Endodermal cell (in vitro differentiated cells): Measurements from ENCODE around the gene CADM3. TPM values are rescaled to one million over a fixed set of nuclear protein-coding genes. Genes with fewer than 3 reads are reported as not detected.
A peak's percentile ranks its signal among the peaks of the same experiment; 100 is the strongest.

Source experiments
- DNase-seq: peaks from one replicate; pipeline ENCODE4 v3.0.0-alpha.2; 2017
- H3K27ac ChIP-seq: 2 replicates; pipeline ENCODE4 v1.5.1; 2013; ENCODE audit warnings: mild to moderate bottlenecking, low read depth, low read length, moderate library complexity
- H3K27me3 ChIP-seq: 2 replicates; pipeline ENCODE4 v1.6.1; 2013; ENCODE audit warnings: mild to moderate bottlenecking, low read length, moderate library complexity; ENCODE audit not compliant: insufficient read depth, control insufficient read depth, poor library complexity, severe bottlenecking
- H3K36me3 ChIP-seq: 2 replicates; pipeline ENCODE4 v1.7.0; 2013; ENCODE audit warnings: mild to moderate bottlenecking, low read length, moderate library complexity; ENCODE audit not compliant: control insufficient read depth, insufficient read depth
- H3K4me1 ChIP-seq: one replicate; pipeline ENCODE4 v1.7.0; 2013; ENCODE audit warnings: low read length; ENCODE audit not compliant: control insufficient read depth, insufficient read depth
- H3K4me3 ChIP-seq: 2 replicates; pipeline ENCODE4 v1.5.1; 2013; ENCODE audit warnings: mild to moderate bottlenecking, low read length, moderate library complexity
- H3K9ac ChIP-seq: 2 replicates; pipeline ENCODE4 v1.6.1; 2013; ENCODE audit warnings: mild to moderate bottlenecking, low read length, moderate library complexity; ENCODE audit not compliant: poor library complexity, severe bottlenecking; ENCODE audit errors: extremely low read depth
- H3K9me3 ChIP-seq: 2 replicates; pipeline ENCODE4 v1.6.1; 2013; ENCODE audit warnings: mild to moderate bottlenecking, low read length, moderate library complexity; ENCODE audit not compliant: control insufficient read depth
- H3K27ac Mint-ChIP-seq: 2 replicates; pipeline ENCODE4 v1.8.0; 2020; ENCODE audit warnings: mixed read lengths
- H3K27me3 Mint-ChIP-seq: 2 replicates; pipeline ENCODE4 v1.8.0; 2021; ENCODE audit warnings: mild to moderate bottlenecking, mixed read lengths; ENCODE audit not compliant: insufficient read depth
- H3K36me3 Mint-ChIP-seq: 2 replicates; pipeline ENCODE4 v1.8.0; 2020; ENCODE audit warnings: low read depth, mixed read lengths
- H3K4me1 Mint-ChIP-seq: 2 replicates; pipeline ENCODE4 v1.8.0; 2020; ENCODE audit warnings: mixed read lengths
- H3K4me3 Mint-ChIP-seq: 2 replicates; pipeline ENCODE4 v1.8.0; 2020; ENCODE audit warnings: mild to moderate bottlenecking, moderate library complexity, mixed read lengths
- H3K9me3 Mint-ChIP-seq: 2 replicates; pipeline ENCODE4 v1.8.0; 2020; ENCODE audit warnings: mild to moderate bottlenecking, mixed read lengths
- CTCF ChIP-seq: fragments of 200-600 bp; sonication (generic); conservative IDR thresholded peaks from 2 replicates; pipeline ENCODE4 v1.5.0; 2021; ENCODE audit warnings: antibody characterized with exemption, mild to moderate bottlenecking
- WGBS, 2 experiments: methylation state at CpG; one replicate each; pipeline versions ENCODE4 v1.1.5 to v1.1.7; 2013; ENCODE audit warnings: missing lambda C conversion rate in 2 of 2, mixed read lengths in 1 of 2; ENCODE audit not compliant: insufficient coverage in 1 of 2, insufficient read length in 1 of 2; 5-methylcytosine and 5-hydroxymethylcytosine counted together
- total RNA-seq, 2 donors: library from RNA; stranded (reverse); fragmentation: NEBNext Ultra II Directional in 1 of 2; extraction: Animal tissue kit (Norgen Biotek cat#: 25700) in 1 of 2; gene quantifications; 2 replicates in 1 of 2; 3 replicates in 1 of 2; pipeline ENCODE4 v1.2.1, GENCODE V29; 2021

Gene CADM3
- total RNA-seq, 2 donors from 2014 or later: 2.4 to 4.0 TPM

GRCh38 chr1:159203610-159204009 is 32.2 kb downstream of the CADM3 start:
- Histone ChIP-seq H3K27ac (no peak overlapping the region), H3K27me3 (peaks cover 12% of the 10 kb centered on the region), H3K9ac (no peak overlapping the region), H3K9me3 (no peaks in the 10 kb centered on the region), H3K4me3 (no peak overlapping the region), H3K36me3 (no peaks in the 10 kb centered on the region), H3K4me1 (no peaks in the 10 kb centered on the region)
- DNase-seq: no peak
- TF ChIP-seq CTCF: no peak
- Mint-ChIP-seq H3K4me3 (no peak overlapping the region), H3K36me3 (no peaks in the 10 kb centered on the region), H3K9me3 (no peaks in the 10 kb centered on the region), H3K4me1 (peaks cover 3% of the 10 kb centered on the region), H3K27ac (no peak overlapping the region), H3K27me3 (peaks cover 26% of the 10 kb centered on the region)
- WGBS, 2 experiments: 79 to 83% methylated on average over 2 to 6 of the region's 6 CpGs

- Mint-ChIP-seq H3K27ac (no peak within 1 kb of the TSS), H3K36me3 (no peaks in the 10 kb centered on the region), H3K27me3 (peaks cover 33% of the 10 kb centered on the region), H3K9me3 (no peaks in the 10 kb centered on the region), H3K4me1 (peaks cover 3% of the 10 kb centered on the region), H3K4me3 (no peak within 1 kb of the TSS)
- H3K27me3 ChIP-seq: peaks cover 18% of the 10 kb centered on the region
- TF ChIP-seq CTCF: no peak
- 86 to 88% methylated on average over 7 to 13 of the region's 13 CpGs for WGBS, 2 experiments
- H3K4me3 ChIP-seq: no peak within 1 kb of the TSS
- no peak within 1 kb of the TSS for H3K27ac ChIP-seq
- H3K9ac ChIP-seq: no peak within 1 kb of the TSS
- DNase-seq: no peak
- H3K36me3 ChIP-seq: no peaks in the 10 kb centered on the region
- no peaks in the 10 kb centered on the region for H3K9me3 ChIP-seq
- H3K4me1 ChIP-seq: no peaks in the 10 kb centered on the region
These were observed 33.0 kb downstream of the CADM3 start, which contains the start of gene ACKR1 for GRCh38 chr1:159204161-159205141. Gene ACKR1 (plus strand): TSS chr1:159204875. CDS start chr1:159204960, 85 bp downstream.

GRCh38 chr1:159205225-159205624 is 33.8 kb downstream of the CADM3 start:
- peak; percentile 77 for DNase-seq
- H3K36me3 ChIP-seq: no peaks in the 10 kb centered on the region
- Mint-ChIP-seq H3K27ac (no peak overlapping the region), H3K36me3 (no peaks in the 10 kb centered on the region), H3K4me1 (peaks cover 3% of the 10 kb centered on the region), H3K9me3 (no peaks in the 10 kb centered on the region), H3K4me3 (no peak overlapping the region), H3K27me3 (peaks cover 33% of the 10 kb centered on the region)
- no peaks in the 10 kb centered on the region for H3K4me1 ChIP-seq
- H3K9me3 ChIP-seq: no peaks in the 10 kb centered on the region
- no peak overlapping the region for H3K4me3 ChIP-seq
- 61 to 72% methylated on average over 2 to 6 of the region's 6 CpGs for WGBS, 2 experiments
- no peak overlapping the region for H3K27ac ChIP-seq
- peaks cover 18% of the 10 kb centered on the region for H3K27me3 ChIP-seq
- H3K9ac ChIP-seq: no peak overlapping the region
- peak; percentile 62 for TF ChIP-seq CTCF
